Left lung (tissue), 10 donors: Measurements from ENCODE around the gene RASA3. TPM values are rescaled to one million over a fixed set of nuclear protein-coding genes. Genes with fewer than 3 reads are reported as not detected.
A peak's percentile ranks its signal among the peaks of the same experiment; 100 is the strongest.

ENCODE experiments used
- ATAC-seq: fragments of 200-7000 bp; cut with Tn5 transposase; one replicate; pipeline ENCODE4 v1.9.1; 2020; ENCODE audit warnings: moderate library complexity
- DNase-seq, 4 donors: peaks; one replicate each; pipeline ENCODE4 v3.0.0-alpha.2; 2013 to 2020
- H3K27ac ChIP-seq, 2 donors: fragments of 200-600 bp; sonication (generic) in 1 of 2; one replicate each; pipeline versions ENCODE4 v1.5.0 to v1.8.0; 2020 to 2021
- H3K27me3 ChIP-seq, 2 donors: fragments of 200-600 bp; sonication (generic) in 1 of 2; one replicate each; pipeline versions ENCODE4 v1.5.0 to v1.8.0; 2020 to 2021
- H3K36me3 ChIP-seq, 2 donors: fragments of 200-600 bp; sonication (generic) in 1 of 2; one replicate each; pipeline versions ENCODE4 v1.5.0 to v1.8.0; 2020 to 2021
- H3K4me1 ChIP-seq, 2 donors: fragments of 200-600 bp; one replicate each; pipeline ENCODE4 v1.8.0; 2021
- H3K4me3 ChIP-seq, 2 donors: fragments of 200-600 bp; sonication (generic) in 1 of 2; one replicate each; pipeline versions ENCODE4 v1.5.0 to v1.8.0; 2020 to 2021; ENCODE audit warnings: mild to moderate bottlenecking in 1 of 2
- H3K9me3 ChIP-seq, 2 donors: fragments of 200-600 bp; sonication (generic) in 1 of 2; one replicate each; pipeline versions ENCODE4 v1.5.0 to v1.8.0; 2020 to 2021
- intact Hi-C, 2 donors: fragments of 100-400 bp; cut with DNase I; formaldehyde crosslinking; loops; one replicate each; pipeline versions ENCODE4 v1.11.2 to v1.14.2; 2022
- polyA plus RNA-seq, 6 donors: library from polyadenylated mRNA; unstranded; fragments of 120-200 nt; gene quantifications; one replicate each; pipeline ENCODE4 v1.2.1, GENCODE V29; 2013; ENCODE audit not compliant: insufficient read length in 6 of 6
- total RNA-seq, 2 donors: library from RNA; stranded (reverse); fragmentation: NEBNext Ultra II Directional; extraction: Animal tissue kit (Norgen Biotek cat#: 25700); gene quantifications; one replicate each; pipeline ENCODE4 v1.2.1, GENCODE V29; 2021
- TF ChIP-seq, protein P1 (sequence below), 2 donors: fragments of 200-600 bp; sonication (generic) in 1 of 2; IDR thresholded peaks; one replicate each; pipeline versions ENCODE4 v1.5.0 to v1.8.0; 2021; ENCODE audit warnings: antibody characterized with exemption in 2 of 2
- donor health status: DM: no; HTN: yes; CAD: no.
- donor health status: DM: no; HTN: no; CAD: no.

The RASA3 gene
- total and polyA plus RNA-seq, 8 donors: 11.4 to 22.2 (median 12.7) TPM

DNA sequence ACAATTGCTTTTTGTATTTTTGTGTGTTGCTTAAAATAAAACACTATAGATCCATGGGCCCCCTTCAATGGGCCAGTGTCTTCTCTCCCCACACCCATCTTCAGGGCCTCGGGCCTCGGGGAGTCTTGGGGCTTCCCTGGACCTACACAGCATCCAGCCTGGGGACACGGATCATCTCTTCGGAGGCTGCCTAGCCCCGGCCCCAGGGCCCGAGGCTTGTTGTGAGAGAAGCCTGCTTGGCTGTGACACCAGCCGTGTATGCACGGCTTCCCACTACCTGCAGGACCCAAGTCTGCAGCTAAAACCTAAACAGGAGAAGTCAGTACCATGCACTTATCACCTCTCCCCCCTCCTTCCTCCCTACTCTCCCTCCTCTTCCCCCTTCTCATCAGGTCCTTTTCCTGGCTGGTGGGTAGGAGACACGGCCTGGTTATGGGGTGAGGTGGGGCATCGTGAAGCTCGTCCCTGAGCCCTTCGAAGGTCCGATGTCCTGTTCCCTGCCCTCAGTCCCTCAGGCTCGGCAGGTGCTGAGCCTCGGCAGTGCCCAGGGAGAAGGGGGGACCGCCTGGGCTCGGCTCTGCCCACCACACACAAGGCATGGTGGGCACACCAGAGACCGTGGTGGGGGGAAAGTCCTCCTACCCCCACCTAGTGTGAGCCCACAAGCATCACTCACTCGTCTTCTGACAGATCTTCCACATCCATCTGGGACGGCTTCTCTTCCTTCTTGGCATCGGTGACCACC is 168.0 kb downstream of the RASA3 start:
- TF ChIP-seq, protein P1, sequence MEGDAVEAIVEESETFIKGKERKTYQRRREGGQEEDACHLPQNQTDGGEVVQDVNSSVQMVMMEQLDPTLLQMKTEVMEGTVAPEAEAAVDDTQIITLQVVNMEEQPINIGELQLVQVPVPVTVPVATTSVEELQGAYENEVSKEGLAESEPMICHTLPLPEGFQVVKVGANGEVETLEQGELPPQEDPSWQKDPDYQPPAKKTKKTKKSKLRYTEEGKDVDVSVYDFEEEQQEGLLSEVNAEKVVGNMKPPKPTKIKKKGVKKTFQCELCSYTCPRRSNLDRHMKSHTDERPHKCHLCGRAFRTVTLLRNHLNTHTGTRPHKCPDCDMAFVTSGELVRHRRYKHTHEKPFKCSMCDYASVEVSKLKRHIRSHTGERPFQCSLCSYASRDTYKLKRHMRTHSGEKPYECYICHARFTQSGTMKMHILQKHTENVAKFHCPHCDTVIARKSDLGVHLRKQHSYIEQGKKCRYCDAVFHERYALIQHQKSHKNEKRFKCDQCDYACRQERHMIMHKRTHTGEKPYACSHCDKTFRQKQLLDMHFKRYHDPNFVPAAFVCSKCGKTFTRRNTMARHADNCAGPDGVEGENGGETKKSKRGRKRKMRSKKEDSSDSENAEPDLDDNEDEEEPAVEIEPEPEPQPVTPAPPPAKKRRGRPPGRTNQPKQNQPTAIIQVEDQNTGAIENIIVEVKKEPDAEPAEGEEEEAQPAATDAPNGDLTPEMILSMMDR (IDR thresholded peaks at IDR 0.05): no peak
- no peak for ATAC-seq
- no peak overlapping the region for H3K27ac ChIP-seq
- intact Hi-C loops: no loop called here
- DNase-seq: peak in 1 of 4 donors; percentile 68
- H3K4me3 ChIP-seq: no peak overlapping the region
- H3K4me1 ChIP-seq: no peaks in the 10 kb centered on the region
- peaks cover 0 to 13% of the 10 kb centered on the region in 2 donors for H3K9me3 ChIP-seq
- no peaks in the 10 kb centered on the region for H3K27me3 ChIP-seq
- H3K36me3 ChIP-seq: no peaks in the 10 kb centered on the region

DNA sequence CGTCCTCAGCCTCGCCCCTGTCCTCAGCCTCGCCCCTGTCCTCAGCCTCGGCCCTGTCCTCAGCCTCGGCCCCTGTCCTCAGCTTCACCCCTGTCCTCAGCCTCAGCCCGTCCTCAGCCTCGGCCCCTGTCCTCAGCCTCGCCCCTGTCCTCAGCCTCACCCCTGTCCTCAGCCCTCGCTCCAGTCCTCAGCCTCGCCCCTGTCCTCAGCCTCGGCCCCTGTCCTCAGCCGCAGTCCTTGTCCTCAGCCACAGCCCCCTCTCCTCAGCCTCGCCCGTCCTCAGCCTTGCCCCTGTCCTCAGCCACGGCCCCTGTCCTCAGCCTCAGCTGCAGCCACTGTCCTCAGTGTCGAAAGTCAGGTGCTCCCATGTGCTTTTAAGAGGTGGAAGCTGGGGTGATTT is 169.0 kb downstream of the RASA3 start:
- H3K4me1 ChIP-seq: no peaks in the 10 kb centered on the region
- H3K9me3 ChIP-seq: peaks cover 0 to 18% of the 10 kb centered on the region in 2 donors
- TF ChIP-seq, protein P1 (IDR thresholded peaks at IDR 0.05): no peak
- DNase-seq: peak in 1 of 4 donors; percentile 67
- intact Hi-C loops: no loop called here
- H3K4me3 ChIP-seq: no peak overlapping the region
- no peaks in the 10 kb centered on the region for H3K27me3 ChIP-seq
- no peak for ATAC-seq
- H3K27ac ChIP-seq: no peak overlapping the region
- H3K36me3 ChIP-seq: no peaks in the 10 kb centered on the region

DNA sequence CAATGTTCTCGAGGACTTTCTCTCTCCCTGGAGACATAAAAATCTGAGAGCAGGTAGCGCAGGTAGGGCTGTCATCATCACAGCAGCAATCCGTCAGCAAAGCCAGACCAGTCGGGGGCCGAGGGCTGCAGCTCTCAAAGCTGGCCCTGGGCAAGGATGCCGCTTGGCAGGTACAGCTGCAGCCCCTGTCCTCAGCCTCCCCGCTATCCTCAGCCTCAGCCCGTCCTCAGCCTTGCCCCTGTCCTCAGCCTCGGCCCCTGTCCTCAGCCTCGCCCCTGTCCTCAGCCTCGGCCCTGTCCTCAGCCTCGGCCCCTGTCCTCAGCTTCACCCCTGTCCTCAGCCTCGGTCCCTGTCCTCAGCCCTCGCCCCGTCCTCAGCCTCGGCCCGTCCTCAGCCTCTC is 169.4 kb downstream of the RASA3 start:
- TF ChIP-seq, protein P1 (IDR thresholded peaks at IDR 0.05): no peak
- no peak for ATAC-seq
- Histone ChIP-seq H3K36me3 (no peaks in the 10 kb centered on the region), H3K27me3 (no peaks in the 10 kb centered on the region), H3K4me3 (no peak overlapping the region), H3K27ac (no peak overlapping the region), H3K9me3 (peaks cover 0 to 18% of the 10 kb centered on the region in 2 donors), H3K4me1 (no peaks in the 10 kb centered on the region)
- intact Hi-C loops: no loop called here
- DNase-seq: peak in 1 of 4 donors; percentile 39

DNA sequence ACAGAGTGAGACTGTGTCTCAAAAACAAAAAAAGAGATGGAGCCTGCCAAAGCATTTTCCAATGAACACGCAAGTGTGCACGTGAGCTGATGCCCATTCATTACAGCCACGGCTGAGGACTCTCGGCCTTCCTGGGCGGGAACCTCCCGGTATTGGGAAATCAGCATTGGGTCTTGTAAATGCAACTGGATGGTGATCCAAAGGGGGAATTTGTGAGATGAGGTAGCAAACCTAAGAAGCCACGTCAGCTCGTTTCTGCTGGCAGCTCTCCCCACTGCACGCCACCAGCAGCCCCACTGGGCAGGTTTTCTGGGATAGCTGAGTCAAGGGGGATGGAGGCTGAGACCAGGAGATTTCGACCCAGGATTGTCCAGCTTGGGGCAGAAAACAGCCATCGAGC is 170.0 kb downstream of the RASA3 start:
- no peak for ATAC-seq
- DNase-seq: peak in 1 of 4 donors; percentile 33
- intact Hi-C loops: no loop called here
- no peaks in the 10 kb centered on the region for H3K27me3 ChIP-seq
- peaks cover 0 to 18% of the 10 kb centered on the region in 2 donors for H3K9me3 ChIP-seq
- H3K27ac ChIP-seq: no peak overlapping the region
- no peaks in the 10 kb centered on the region for H3K4me1 ChIP-seq
- H3K36me3 ChIP-seq: no peaks in the 10 kb centered on the region
- H3K4me3 ChIP-seq: no peak overlapping the region
- TF ChIP-seq, protein P1 (IDR thresholded peaks at IDR 0.05): no peak

DNA sequence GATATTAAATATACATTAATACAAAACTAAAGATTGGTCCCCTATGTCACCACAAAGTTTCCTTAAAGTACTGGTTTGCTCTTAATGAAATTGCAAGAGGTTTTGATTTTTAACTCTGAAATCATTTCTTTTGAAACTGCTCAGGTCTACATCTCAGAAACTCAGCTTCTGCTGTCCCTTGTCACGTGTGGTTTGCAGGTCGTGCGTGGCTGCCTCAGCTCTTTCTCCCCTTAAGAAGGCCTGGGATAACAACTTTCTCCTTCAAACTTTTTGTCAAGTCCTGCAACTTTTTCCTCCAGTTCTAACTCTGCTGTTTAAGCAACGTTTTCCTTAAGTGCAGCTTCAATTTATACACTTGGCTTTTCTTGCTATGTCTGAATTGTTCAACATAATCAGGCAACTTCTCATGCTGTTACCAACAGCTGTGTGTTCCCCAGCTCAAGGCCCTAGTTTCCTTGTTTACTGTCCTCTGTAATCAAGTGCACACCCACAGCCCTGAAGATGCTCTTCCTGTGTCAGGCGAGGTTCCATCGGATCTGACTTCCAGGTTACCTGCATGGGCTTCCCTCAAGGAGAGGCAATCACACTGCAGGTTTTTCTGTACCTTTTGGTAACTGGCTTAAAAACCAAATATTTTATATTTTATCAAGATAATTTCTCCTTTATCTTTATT is 172.0 kb downstream of the RASA3 start:
- H3K36me3 ChIP-seq: no peaks in the 10 kb centered on the region
- H3K27ac ChIP-seq: no peak overlapping the region
- no peak overlapping the region for H3K4me3 ChIP-seq
- TF ChIP-seq, protein P1 (IDR thresholded peaks at IDR 0.05): no peak
- DNase-seq (no peak), ATAC-seq (no peak)
- H3K27me3 ChIP-seq: no peaks in the 10 kb centered on the region
- H3K9me3 ChIP-seq: peaks cover 0 to 18% of the 10 kb centered on the region in 2 donors
- intact Hi-C loops: no loop called here
- H3K4me1 ChIP-seq: no peaks in the 10 kb centered on the region
